Smooth muscle cell of the pulmonary artery (primary cell): Measurements from ENCODE around the gene SULF2. TPM values are rescaled to one million over a fixed set of nuclear protein-coding genes. Genes with fewer than 3 reads are reported as not detected.

Experiments
- total RNA-seq: library from RNA; depleted of rRNA; stranded (reverse); fragments of >200 nt; gene quantifications from 2 replicates; pipeline ENCODE4 v1.2.3, GENCODE V29; 2014

Gene SULF2
- 8.1 and 20.9 TPM in 2 replicates for total RNA-seq

GRCh38 chr20:47785311-47785853 is at the start of gene SULF2:
TSS of gene SULF2 (minus strand) at chr20:47785481. CDS start at chr20:47757363, 28,118 bp downstream.

